Astrocyte of the spinal cord (primary cell): ENCODE results near the gene GJC3.
"Not testable (repeated sequence)": the region's sequence is repeated elsewhere in the genome, so short reads cannot be mapped to it uniquely, and the experiment has no call there.

Source experiments
- DNase-seq: peaks from one replicate; pipeline ENCODE4 v3.0.0; 2011; ENCODE audit warnings: low read depth, low spot score
- H3K4me3 ChIP-seq: 2 replicates; pipeline ENCODE4 v1.5.1; 2011; ENCODE audit warnings: low read depth, mild to moderate bottlenecking, low read length, moderate library complexity
- in situ Hi-C: cut with HindIII; loops from 2 replicates; pipeline ENCODE4 v1.10.0; 2017; ENCODE audit warnings: low sequenced_read_pairs
- TF ChIP-seq, protein P1 (sequence below): IDR thresholded peaks from 2 replicates; pipeline ENCODE4 v1.5.1; 2012; ENCODE audit warnings: low read depth, mild to moderate bottlenecking, low read length, inconsistent platforms

GJC3 gene

DNA sequence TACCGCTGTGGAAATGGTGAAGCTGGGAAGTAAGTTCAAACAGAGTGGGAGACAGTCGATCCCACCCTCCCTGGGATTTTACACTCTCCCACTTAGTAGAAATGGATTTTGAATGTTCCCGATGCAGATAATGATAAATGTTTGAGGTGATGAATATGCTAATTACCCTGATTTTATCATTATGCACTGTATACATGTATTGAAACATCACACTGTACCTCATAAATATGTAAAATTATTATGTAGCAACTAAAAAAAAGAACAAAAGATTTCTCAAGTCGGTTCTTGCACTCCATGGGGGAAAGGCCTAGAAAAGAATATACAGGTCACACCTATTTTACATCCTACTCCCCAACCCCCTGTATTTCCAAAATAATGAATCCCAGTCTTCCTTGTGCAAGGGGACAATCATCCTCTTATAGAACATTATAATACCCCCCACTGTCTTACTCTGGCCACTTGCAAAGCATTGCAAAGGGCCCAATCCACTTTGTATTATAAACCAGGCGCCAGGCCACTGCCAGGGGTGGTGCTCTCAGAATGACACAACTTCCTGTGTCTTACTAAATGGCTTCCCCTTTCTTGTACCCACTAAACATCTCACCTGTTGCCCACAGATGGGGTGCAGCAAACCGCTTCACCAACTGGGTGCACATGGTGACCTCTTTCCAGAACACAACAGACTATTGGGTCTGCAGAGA lies 31.9 kb downstream of the GJC3 start:
- TF ChIP-seq, protein P1, sequence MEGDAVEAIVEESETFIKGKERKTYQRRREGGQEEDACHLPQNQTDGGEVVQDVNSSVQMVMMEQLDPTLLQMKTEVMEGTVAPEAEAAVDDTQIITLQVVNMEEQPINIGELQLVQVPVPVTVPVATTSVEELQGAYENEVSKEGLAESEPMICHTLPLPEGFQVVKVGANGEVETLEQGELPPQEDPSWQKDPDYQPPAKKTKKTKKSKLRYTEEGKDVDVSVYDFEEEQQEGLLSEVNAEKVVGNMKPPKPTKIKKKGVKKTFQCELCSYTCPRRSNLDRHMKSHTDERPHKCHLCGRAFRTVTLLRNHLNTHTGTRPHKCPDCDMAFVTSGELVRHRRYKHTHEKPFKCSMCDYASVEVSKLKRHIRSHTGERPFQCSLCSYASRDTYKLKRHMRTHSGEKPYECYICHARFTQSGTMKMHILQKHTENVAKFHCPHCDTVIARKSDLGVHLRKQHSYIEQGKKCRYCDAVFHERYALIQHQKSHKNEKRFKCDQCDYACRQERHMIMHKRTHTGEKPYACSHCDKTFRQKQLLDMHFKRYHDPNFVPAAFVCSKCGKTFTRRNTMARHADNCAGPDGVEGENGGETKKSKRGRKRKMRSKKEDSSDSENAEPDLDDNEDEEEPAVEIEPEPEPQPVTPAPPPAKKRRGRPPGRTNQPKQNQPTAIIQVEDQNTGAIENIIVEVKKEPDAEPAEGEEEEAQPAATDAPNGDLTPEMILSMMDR, result no peak
- DNase-seq, result no peak
- in situ Hi-C loops, result no loop called here
- H3K4me3 ChIP-seq, result no peak overlapping the region

DNA sequence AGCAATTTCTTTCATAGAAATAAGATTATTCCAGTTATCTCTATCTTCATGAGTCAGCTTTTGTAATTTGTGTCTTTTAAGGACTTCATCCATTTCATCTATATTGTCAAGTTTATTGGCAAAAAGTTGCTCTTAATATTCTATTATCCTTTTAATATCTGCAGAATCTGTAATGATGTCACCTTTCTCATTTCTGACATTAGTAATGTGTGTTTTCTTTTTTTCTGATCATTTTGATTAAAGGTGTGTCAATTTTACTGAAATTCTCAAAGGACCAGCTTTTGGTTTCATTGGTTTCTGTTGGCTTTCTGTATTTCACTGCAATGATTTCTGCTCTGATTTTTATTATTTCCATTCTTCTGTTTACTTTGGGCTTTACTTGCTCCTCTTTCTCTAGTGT lies 34.7 kb downstream of the GJC3 start:
- no peak overlapping the region for H3K4me3 ChIP-seq
- no peak for DNase-seq
- TF ChIP-seq, protein P1, result no peak
- in situ Hi-C loops, result no loop called here

DNA sequence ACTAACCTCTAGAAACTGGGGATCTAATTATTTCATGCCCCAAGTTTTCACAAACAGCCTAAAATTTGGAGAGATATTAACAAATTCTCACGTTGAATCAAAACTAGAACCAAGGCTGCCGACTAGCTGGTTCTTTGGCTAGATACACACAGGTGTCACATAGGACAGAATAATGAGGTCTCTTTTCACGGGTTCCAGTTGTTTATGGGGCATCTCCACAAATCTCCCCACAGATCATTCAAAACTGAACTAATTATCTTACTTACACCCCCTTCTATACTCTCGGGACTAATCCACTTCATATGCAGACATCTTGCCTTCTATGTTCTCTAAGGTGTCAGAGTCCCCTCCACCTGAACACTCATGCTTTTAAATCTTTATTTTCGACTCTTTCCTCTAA lies 36.1 kb downstream of the GJC3 start:
- no peak overlapping the region for H3K4me3 ChIP-seq
- in situ Hi-C loops, result no loop called here
- DNase-seq, result no peak
- TF ChIP-seq, protein P1, result no peak

DNA sequence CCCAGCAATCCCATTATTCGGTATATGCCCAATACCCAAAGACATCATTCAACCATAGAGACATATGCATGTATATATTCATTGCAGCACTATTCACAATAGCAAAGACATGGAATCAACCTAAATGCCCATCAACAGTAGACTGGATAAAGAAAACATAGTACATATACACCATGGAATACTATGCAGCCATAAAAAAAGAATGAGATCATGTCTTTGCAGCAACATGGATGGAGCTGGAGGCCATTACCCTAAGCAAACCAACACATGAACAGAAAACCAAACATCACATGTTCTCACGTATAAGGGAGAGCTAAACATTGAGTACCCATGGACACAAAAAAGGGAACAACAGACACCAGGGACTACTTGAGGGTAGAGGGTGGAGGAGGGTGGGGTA lies 39.1 kb downstream of the GJC3 start:
- in situ Hi-C loops, H3K4me3 ChIP-seq, DNase-seq: not testable (repeated sequence)

DNA sequence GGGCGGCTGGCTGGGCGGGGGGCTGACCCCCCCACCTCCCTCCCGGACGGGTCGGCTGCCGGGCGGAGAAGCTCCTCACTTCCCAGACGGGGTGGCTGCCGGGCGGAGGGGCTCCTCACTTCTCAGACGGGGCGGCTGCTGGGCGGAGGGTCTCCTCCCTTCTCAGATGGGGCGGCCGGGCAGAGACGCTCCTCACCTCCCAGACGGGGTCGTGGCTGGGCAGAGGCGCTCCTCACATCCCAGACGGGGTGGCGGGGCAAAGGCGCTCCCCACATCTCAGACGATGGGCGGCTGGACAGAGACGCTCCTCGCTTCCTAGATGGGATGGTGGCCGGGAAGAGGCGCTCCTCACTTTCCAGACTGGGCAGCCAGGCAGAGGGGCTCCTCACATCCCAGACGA lies 41.1 kb downstream of the GJC3 start:
- in situ Hi-C loops, DNase-seq, H3K4me3 ChIP-seq: not testable (repeated sequence)

DNA sequence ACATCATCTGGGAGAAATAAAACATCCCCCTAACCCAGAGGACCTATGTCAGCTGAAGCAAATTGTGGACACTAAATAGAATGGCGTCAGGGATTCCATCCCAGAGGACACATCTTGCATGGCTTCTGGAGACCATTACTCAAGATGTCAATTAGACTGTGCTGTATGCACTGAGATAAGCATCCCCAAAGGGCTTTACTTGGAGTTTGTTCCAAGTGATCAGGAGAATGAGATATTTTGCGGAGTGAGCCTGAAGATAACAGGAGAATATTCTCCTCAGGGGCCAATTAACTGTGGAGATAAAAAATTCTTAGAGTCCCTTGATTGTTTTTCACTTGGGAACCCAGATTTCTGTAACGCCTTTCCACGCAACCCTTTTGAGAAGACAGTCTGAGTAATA lies 48.0 kb downstream of the GJC3 start:
- TF ChIP-seq, protein P1, result no peak
- DNase-seq, result no peak
- H3K4me3 ChIP-seq, result no peak overlapping the region
- in situ Hi-C loops, result no loop called here

DNA sequence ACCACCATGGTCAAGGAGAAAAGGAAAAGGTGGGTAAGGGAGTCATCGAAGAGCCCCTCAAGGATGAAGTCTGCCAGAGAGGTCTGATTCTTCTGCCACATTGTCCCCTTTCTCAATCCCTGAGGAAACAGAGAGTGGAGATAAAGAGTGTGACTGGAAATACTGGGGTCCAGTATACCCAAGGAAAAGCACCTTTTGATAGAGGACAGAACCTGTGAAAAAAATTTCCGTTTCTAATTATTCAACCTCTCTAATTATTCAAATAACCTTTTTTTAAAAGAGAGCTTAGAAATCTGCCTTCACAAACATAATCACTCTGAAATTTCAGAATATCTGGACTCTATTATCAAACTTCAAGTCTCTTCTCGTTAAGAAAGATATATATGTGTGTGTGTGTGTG lies 52.5 kb downstream of the GJC3 start, which contains the start of gene OR2AE1:
OR2AE1 (minus strand) TSS at position 101 of the 400 bp plus-strand sequence; CDS start at position 101, 0 bp downstream.
- no peak for DNase-seq
- H3K4me3 ChIP-seq, result no peak within 1 kb of the TSS
- in situ Hi-C loops, result no loop called here

More for the DNA sequence above, 52.5 kb downstream of the GJC3 start, which contains the start of gene OR2AE1:
- TF ChIP-seq, protein P1, result no peak
